Effector memory CD8-positive, alpha-beta T cell (primary cell): Measurements from ENCODE around the gene ONECUT1.

Experiments used
- ATAC-seq: fragments of 150-1000 bp; cut with Tn5 transposase; replicated peaks from 2 replicates; pipeline ENCODE4 v1.10.0; 2021; ENCODE audit warnings: mild to moderate bottlenecking, moderate library complexity
- DNase-seq, 3 experiments: peaks; one replicate each; pipeline ENCODE4 v3.0.0; 2021
- H3K27ac Mint-ChIP-seq, 2 donors: one replicate each; pipeline ENCODE4 v1.8.0; 2022; ENCODE audit warnings: mild to moderate bottlenecking in 2 of 2, mixed read lengths in 2 of 2, moderate library complexity in 2 of 2
- H3K27me3 Mint-ChIP-seq, 2 donors: one replicate each; pipeline ENCODE4 v1.8.0; 2022; ENCODE audit warnings: mixed read lengths in 2 of 2
- H3K36me3 Mint-ChIP-seq: one replicate; pipeline ENCODE4 v1.8.0; 2022; ENCODE audit warnings: mild to moderate bottlenecking, moderate library complexity, mixed read lengths; ENCODE audit not compliant: insufficient read depth
- H3K4me1 Mint-ChIP-seq, 2 donors: one replicate each; pipeline ENCODE4 v1.8.0; 2022; ENCODE audit warnings: low read depth in 2 of 2, mixed read lengths in 2 of 2
- H3K4me3 Mint-ChIP-seq, 2 donors: one replicate each; pipeline ENCODE4 v1.8.0; 2022; ENCODE audit warnings: mild to moderate bottlenecking in 2 of 2, mixed read lengths in 2 of 2, moderate library complexity in 2 of 2
- H3K9me3 Mint-ChIP-seq, 2 donors: one replicate each; pipeline ENCODE4 v1.8.0; 2022; ENCODE audit warnings: mixed read lengths in 2 of 2

ONECUT1 gene

GRCh38 chr15:52803108-52803466 is 13.0 kb upstream of the ONECUT1 start:
- H3K36me3 Mint-ChIP-seq: peaks cover 5% of the 10 kb centered on the region
- H3K27me3 Mint-ChIP-seq: peaks cover 76 to 88% of the 10 kb centered on the region in 2 donors
- DNase-seq (no peak), ATAC-seq (no peak)
- H3K4me3 Mint-ChIP-seq: peak overlapping the region in 1 of 2 donors; percentile 18
- no peak overlapping the region for H3K27ac Mint-ChIP-seq
- peaks cover 12 to 14% of the 10 kb centered on the region in 2 donors for H3K4me1 Mint-ChIP-seq
- H3K9me3 Mint-ChIP-seq: no peaks in the 10 kb centered on the region

- Mint-ChIP-seq H3K27me3 (peaks cover 85 to 89% of the 10 kb centered on the region in 2 donors), H3K4me1 (peaks cover 16 to 22% of the 10 kb centered on the region in 2 donors), H3K36me3 (peaks cover 9% of the 10 kb centered on the region), H3K9me3 (no peaks in the 10 kb centered on the region), H3K27ac (no peak overlapping the region), H3K4me3 (no peak overlapping the region)
- DNase-seq: no peak
- no peak for ATAC-seq
Measured at GRCh38 chr15:52802110-52802509, 12.0 kb upstream of the ONECUT1 start.

- Mint-ChIP-seq H3K27me3 (peaks cover 85 to 90% of the 10 kb centered on the region in 2 donors), H3K4me3 (no peak overlapping the region), H3K9me3 (no peaks in the 10 kb centered on the region), H3K4me1 (peaks cover 16 to 22% of the 10 kb centered on the region in 2 donors), H3K27ac (no peak overlapping the region), H3K36me3 (peaks cover 9% of the 10 kb centered on the region)
- ATAC-seq (no peak), DNase-seq (no peak)
Measured at GRCh38 chr15:52801748-52802085, 11.6 kb upstream of the ONECUT1 start.

- peaks cover 9% of the 10 kb centered on the region for H3K36me3 Mint-ChIP-seq
- H3K4me3 Mint-ChIP-seq: no peak overlapping the region
- DNase-seq (no peak), ATAC-seq (no peak)
- H3K4me1 Mint-ChIP-seq: peaks cover 18 to 22% of the 10 kb centered on the region in 2 donors
- H3K27me3 Mint-ChIP-seq: peaks cover 85 to 90% of the 10 kb centered on the region in 2 donors
- no peaks in the 10 kb centered on the region for H3K9me3 Mint-ChIP-seq
- H3K27ac Mint-ChIP-seq: peak overlapping the region in 1 of 2 donors; percentile 24
Measured at GRCh38 chr15:52800828-52801747, 11.0 kb upstream of the ONECUT1 start.

- DNase-seq: no peak
- ATAC-seq: no peak
- Mint-ChIP-seq H3K27me3 (peaks cover 93 to 100% of the 10 kb centered on the region in 2 donors), H3K27ac (no peak overlapping the region), H3K4me1 (peaks cover 21 to 26% of the 10 kb centered on the region in 2 donors), H3K36me3 (peaks cover 10% of the 10 kb centered on the region), H3K4me3 (no peak overlapping the region), H3K9me3 (no peaks in the 10 kb centered on the region)
Measured at GRCh38 chr15:52799145-52799811, 9.1 kb upstream of the ONECUT1 start.

GRCh38 chr15:52798529-52799101 is 8.5 kb upstream of the ONECUT1 start:
- ATAC-seq (no peak), DNase-seq (no peak)
- Mint-ChIP-seq H3K9me3 (no peaks in the 10 kb centered on the region), H3K36me3 (peaks cover 11% of the 10 kb centered on the region), H3K4me1 (peaks cover 22 to 26% of the 10 kb centered on the region in 2 donors), H3K4me3 (no peak overlapping the region), H3K27ac (no peak overlapping the region), H3K27me3 (peaks cover 97 to 100% of the 10 kb centered on the region in 2 donors)

GRCh38 chr15:52797625-52798501 is 7.7 kb upstream of the ONECUT1 start:
- no peak overlapping the region for H3K4me3 Mint-ChIP-seq
- H3K27me3 Mint-ChIP-seq: peaks cover 97 to 100% of the 10 kb centered on the region in 2 donors
- ATAC-seq: no peak
- H3K9me3 Mint-ChIP-seq: no peaks in the 10 kb centered on the region
- no peak for DNase-seq
- H3K36me3 Mint-ChIP-seq: peaks cover 11% of the 10 kb centered on the region
- peaks cover 20 to 22% of the 10 kb centered on the region in 2 donors for H3K4me1 Mint-ChIP-seq
- no peak overlapping the region for H3K27ac Mint-ChIP-seq

- Mint-ChIP-seq H3K9me3 (no peaks in the 10 kb centered on the region), H3K36me3 (peaks cover 11% of the 10 kb centered on the region), H3K27me3 (peaks cover 97 to 100% of the 10 kb centered on the region in 2 donors), H3K27ac (no peak overlapping the region), H3K4me1 (peaks cover 20 to 22% of the 10 kb centered on the region in 2 donors), H3K4me3 (no peak overlapping the region)
- ATAC-seq (no peak), DNase-seq (no peak)
Measured at GRCh38 chr15:52796753-52797520, 6.8 kb upstream of the ONECUT1 start.

GRCh38 chr15:52796228-52796521 is 6.0 kb upstream of the ONECUT1 start:
- no peak overlapping the region for H3K27ac Mint-ChIP-seq
- H3K9me3 Mint-ChIP-seq: no peaks in the 10 kb centered on the region
- peaks cover 96 to 100% of the 10 kb centered on the region in 2 donors for H3K27me3 Mint-ChIP-seq
- H3K4me1 Mint-ChIP-seq: peaks cover 20 to 22% of the 10 kb centered on the region in 2 donors
- DNase-seq: no peak
- no peak for ATAC-seq
- H3K36me3 Mint-ChIP-seq: peaks cover 11% of the 10 kb centered on the region
- H3K4me3 Mint-ChIP-seq: no peak overlapping the region

- peaks cover 95 to 100% of the 10 kb centered on the region in 2 donors for H3K27me3 Mint-ChIP-seq
- H3K9me3 Mint-ChIP-seq: no peaks in the 10 kb centered on the region
- no peak overlapping the region for H3K4me3 Mint-ChIP-seq
- H3K36me3 Mint-ChIP-seq: peaks cover 11% of the 10 kb centered on the region
- DNase-seq (no peak), ATAC-seq (no peak)
- peaks cover 20% of the 10 kb centered on the region in 2 donors for H3K4me1 Mint-ChIP-seq
- no peak overlapping the region for H3K27ac Mint-ChIP-seq
Measured at GRCh38 chr15:52795464-52796227, 5.5 kb upstream of the ONECUT1 start.

- no peaks in the 10 kb centered on the region for H3K9me3 Mint-ChIP-seq
- peaks cover 16% of the 10 kb centered on the region for H3K36me3 Mint-ChIP-seq
- no peak overlapping the region for H3K4me3 Mint-ChIP-seq
- H3K27me3 Mint-ChIP-seq: peaks cover 87 to 94% of the 10 kb centered on the region in 2 donors
- H3K27ac Mint-ChIP-seq: no peak overlapping the region
- DNase-seq: no peak
- H3K4me1 Mint-ChIP-seq: peaks cover 20% of the 10 kb centered on the region in 2 donors
- no peak for ATAC-seq
Measured at GRCh38 chr15:52794665-52795463, 4.7 kb upstream of the ONECUT1 start.
